Effector CD8-positive, alpha-beta T cell (primary cell): ENCODE results near the gene CFAP20DC.
"Not testable (repeated sequence)": the region's sequence is repeated elsewhere in the genome, so short reads cannot be mapped to it uniquely, and the experiment has no call there.

Experiments used
- DNase-seq: peaks from one replicate; lab custom pipeline; 2025; lab: John Stamatoyannopoulos, UW

Gene CFAP20DC

DNA sequence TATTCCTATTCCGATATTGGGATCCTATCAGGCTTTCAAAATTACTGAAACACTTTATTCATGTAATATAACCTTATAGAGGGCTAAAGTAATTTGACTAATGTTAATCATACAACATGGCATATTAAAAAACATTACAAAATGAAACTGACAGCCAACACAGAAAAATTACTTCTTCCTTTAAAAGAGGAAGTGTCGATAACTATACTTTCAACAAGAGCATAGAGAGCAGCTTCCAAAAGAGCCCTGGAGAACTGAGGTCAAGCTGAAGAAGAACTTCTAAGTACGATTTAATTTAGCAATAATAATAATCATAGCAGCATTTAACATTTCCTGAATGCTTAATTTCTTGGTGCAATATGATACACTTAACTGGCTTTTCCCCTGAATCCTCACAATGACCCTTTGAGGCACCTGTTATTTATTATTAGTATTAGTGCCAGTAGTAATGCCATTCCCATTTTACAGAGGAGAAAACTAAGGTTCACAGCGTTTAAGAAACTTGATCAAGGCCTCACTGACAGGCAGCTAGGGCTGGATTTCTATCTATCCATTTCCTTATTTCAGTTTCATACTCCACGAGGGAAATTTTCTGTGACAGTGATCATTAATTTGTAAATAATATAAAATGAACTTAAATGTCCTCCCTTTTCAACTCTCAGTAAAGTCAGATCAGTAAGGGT is 181.6 kb downstream of the CFAP20DC start:
- no peak for DNase-seq

DNA sequence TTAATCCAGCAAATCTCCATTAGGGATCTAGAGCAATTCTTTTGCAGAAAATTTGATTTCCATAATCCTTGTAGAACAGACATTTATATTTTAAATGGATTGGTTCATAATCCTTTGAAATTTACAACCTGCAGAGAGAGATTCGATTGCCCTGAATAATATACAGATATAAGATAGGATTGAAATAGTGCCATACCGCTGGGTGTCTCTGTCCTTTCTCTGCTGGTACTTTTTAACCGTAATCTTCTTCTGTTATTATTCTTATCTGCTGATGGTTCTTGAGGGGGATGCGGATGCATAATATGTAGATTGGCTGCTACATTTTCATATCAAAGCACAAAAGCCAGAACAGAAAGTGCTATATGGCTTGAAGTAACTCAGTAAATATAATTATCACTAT is 182.2 kb downstream of the CFAP20DC start:
- DNase-seq, result no peak

DNA sequence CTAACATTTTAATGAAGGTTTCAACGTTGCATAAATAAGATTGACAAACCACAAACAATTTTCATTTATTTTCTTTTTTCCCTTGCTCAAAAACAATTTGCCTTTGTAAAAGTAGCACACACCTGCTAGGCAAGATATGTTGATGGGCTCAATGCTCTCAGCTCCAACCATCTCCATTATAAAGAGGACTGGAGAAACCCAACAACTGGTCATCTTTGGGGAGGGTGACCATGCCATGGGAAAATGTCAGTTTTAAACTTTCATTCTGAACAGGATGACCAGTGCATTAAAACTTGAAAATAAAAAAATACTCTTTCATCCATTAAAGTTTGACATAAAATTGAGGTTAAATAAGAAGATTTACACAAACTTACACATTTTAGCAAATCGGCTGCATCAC is 183.7 kb downstream of the CFAP20DC start:
- DNase-seq, result no peak

DNA sequence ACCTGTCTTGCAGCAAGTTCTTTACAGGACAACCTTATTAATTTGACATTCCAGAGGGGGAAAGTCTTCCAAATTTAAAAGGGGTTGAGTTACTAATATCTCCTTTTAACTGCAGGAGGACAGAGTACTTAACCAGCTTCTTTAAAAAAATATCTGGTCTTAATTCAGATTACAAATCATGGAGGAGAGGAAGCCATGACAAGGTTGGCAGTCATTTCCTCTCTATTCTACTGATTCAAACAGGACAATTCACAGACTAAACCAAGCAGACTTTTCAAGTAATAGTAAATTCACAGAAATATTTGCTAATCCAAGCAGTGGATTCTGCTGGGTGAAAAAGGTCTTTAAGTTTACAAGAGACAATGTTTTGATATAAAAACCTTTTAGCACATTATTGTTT is 185.3 kb downstream of the CFAP20DC start:
- no peak for DNase-seq

DNA sequence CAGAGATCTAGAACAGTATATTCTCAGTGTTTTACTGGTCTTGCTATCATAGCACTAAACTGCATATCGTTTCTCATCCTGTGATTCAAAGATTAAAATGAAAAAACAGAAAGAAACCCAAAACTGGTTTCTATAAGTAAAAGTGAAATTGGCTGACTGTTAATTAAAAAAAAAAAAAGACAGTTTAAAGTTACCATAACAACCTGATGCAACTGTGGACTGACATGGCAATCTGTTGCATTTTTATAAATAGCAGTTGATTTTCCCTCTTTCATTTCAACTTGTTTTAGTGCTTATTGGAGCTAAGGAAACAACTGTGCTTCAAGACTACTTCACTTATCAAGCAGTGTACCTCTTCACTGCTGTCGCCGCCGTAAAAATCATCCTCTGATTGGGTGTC is 186.6 kb downstream of the CFAP20DC start:
- no peak for DNase-seq

GRCh38 chr3:58861551-58861950 is 188.3 kb downstream of the CFAP20DC start:
- DNase-seq, result no peak

DNA sequence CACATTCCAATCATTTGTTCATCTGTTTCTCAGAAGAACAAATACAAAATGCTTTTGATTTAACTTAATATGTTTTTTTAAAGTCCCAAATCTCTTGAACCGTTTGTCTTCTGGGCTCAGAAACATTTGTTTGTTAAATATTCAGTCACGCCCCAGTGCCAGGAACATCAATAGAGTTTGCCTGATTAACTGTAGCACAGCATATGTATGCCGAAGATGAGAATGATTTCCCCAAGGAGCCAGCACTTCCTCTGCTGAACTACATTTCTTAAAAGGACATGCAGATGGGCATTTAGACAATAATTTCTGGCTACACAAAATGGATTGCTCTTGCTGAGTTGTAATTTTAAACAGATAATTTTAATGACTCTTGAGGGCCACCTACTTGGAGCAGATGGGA is 191.7 kb downstream of the CFAP20DC start:
- no peak for DNase-seq

DNA sequence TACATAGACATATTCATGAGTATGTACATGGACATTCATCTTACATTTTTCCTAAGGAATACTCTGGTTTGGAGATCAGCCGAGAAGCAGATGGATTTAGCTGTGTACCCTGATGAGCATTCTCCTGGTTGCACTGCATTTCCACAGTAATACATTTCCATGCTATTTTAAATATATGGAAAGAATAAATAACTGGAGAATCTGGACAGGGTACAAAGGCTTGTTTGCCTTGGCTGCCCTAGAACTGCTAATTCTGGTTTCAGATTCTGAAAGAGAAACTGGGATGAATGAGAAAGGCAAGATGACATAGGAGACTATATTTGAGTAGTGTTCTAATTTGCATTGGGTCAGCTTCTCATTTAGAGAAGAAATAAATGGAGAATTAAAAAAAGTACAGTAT is 192.4 kb downstream of the CFAP20DC start:
- DNase-seq, result no peak

DNA sequence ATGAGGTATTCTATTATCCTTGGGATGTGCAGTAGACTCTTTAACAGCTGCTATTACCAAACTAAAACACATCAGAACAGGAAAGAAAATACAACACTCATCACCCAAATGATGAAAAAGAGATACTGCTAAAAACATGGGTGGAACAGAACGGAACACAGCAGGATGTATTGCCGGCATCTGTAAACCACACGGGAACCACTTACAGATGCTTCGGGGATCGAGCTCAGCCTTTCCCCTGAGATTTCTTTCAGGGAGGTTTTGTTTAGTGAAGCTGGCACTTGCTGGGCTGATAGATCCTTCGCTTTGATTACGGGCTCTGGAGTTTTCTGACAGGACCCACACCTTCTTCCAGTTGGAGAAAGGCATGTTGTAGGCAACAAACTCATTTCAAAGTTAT is 201.0 kb downstream of the CFAP20DC start:
- no peak for DNase-seq

- DNase-seq, result not testable (repeated sequence)
These were observed 207.6 kb downstream of the CFAP20DC start for GRCh38 chr3:58842050-58842747.

- no peak for DNase-seq
These were observed 208.9 kb downstream of the CFAP20DC start for GRCh38 chr3:58840949-58841348.

DNA sequence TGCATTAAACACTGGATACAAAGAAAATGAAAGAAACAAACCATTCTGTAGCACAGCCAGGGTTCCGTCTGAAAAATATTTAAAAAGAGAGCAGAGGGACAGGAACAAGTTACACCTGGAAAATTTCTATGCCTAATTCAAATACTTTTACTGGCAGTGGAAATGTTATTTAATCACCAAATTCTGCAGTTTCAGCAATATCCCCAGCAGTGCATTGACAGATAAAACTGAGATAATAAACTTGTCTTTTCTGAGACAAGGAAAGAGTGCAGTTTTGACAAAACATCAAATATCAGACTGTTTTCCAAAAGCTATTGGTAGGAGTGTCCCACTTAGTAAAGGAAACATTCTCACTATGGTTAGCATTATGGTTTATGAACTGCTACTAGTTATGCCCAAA is 209.9 kb downstream of the CFAP20DC start:
- no peak for DNase-seq

DNA sequence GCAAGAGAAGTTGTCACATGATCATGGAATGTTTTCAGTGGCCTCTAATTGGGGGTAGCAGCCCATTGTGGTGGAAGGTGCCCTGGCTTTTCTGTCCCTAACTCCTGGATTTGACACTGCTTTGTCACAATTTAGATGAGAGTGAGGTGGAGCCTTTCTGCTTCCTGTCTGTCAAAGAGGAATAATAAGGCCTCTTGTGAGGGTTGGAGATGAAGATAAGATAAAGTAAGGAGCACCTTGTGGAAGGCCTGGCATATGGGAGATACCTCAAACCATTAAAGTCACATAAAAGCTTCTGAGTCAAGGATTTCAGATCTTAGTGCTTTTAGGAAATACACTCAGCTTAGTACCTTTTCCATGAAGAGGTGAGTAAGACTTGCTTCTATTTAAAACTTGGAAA is 210.6 kb downstream of the CFAP20DC start:
- DNase-seq, result no peak

DNA sequence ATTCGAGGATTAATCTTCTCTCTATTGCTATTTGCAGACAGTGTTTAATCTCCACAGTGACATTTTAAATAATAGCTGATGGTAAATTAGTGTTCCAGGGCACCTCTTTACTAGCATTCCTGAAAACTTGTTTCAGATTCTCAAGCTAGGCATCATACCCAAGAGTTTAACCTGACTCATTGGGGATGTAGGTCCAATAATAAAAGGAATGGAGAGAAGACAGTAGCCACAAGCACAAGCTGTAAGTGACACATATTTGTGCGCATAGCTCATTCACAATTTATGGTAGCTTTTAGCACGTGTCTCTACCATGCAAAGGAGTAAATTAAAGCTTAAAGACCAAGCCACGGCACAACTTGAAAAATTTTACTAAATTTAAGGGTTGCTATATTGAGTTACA is 212.0 kb downstream of the CFAP20DC start:
- DNase-seq, result no peak

GRCh38 chr3:58837141-58837843 is 212.5 kb downstream of the CFAP20DC start:
- DNase-seq, result no peak

GRCh38 chr3:58835086-58835485 is 214.7 kb downstream of the CFAP20DC start:
- DNase-seq, result no peak

DNA sequence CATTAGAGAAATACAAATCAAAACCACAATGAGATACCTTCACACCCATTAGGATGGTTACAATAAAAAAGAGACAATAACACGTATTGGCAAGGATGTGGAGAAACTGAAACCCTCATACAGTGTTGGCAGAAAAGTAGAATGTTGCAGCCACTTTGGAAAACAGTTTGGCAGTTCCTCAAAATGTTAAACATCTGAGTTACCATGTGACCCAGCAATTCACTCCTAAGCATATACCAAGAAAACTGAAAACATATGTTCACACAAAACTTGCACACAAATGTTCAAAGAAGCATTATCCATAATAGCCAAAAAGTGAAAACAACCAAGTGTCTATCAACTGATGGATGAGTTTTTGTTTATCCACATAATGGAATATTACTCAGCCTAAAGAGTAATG is 216.3 kb downstream of the CFAP20DC start:
- DNase-seq, result no peak

- no peak for DNase-seq
These were observed 220.4 kb downstream of the CFAP20DC start for GRCh38 chr3:58829321-58830000.

GRCh38 chr3:58824777-58825176 is 225.0 kb downstream of the CFAP20DC start:
- no peak for DNase-seq

DNA sequence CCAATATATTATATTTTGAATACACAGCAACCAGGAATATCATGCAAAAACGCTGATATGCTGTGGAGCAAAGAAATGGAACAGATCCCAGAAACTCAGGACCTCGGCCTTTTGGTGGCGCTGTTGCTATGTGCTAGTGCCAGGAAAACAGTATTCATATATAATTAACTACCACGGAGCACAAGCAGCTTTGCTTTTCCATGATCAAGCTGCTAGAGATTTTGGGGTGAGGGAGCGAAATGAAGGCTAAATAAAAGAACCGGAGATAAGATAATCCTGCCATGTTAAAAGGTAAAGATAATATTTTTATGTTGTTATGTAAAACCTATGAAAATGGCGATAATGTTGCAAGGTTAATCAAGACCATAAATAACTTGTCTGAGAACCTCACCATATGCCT is 225.5 kb downstream of the CFAP20DC start:
- DNase-seq, result no peak

GRCh38 chr3:58806551-58807244 is 243.1 kb downstream of the CFAP20DC start:
- DNase-seq, result not testable (repeated sequence)

GRCh38 chr3:58804914-58805313 is 244.9 kb downstream of the CFAP20DC start:
- no peak for DNase-seq
